SK-N-DZ (cell line): ENCODE data around the gene CASD1. TPM values are rescaled to one million over a fixed set of nuclear protein-coding genes. Genes with fewer than 3 reads are reported as not detected.
A peak's percentile ranks its signal among the peaks of the same experiment; 100 is the strongest.

Experiments used
- DNase-seq: peaks from one replicate; pipeline ENCODE4 v3.0.0-alpha.2; 2015; ENCODE audit warnings: low spot score
- polyA plus RNA-seq, 2 experiments: library from polyadenylated mRNA; depleted of rRNA; stranded (reverse); fragments of >200 nt; gene quantifications; 2 replicates each; pipeline ENCODE4 v1.2.3, GENCODE V29; 2014

The CASD1 gene
- 34.4 and 36.0 TPM in 2 replicates for polyA plus RNA-seq (2014; cell fraction: cytosol; rRNA removed)
- polyA plus RNA-seq (2014; cell fraction: nucleus; rRNA removed): 80.4 and 100 TPM in 2 replicates

- peak; percentile 60 for DNase-seq
Observed at GRCh38 chr7:94509264-94509886, at the start of gene CASD1. Gene CASD1 (plus strand): TSS chr7:94509809. CDS start chr7:94510085, 276 bp downstream.

GRCh38 chr7:94466516-94466915 lies 43.1 kb upstream of the CASD1 start:
- no peak for DNase-seq

DNA sequence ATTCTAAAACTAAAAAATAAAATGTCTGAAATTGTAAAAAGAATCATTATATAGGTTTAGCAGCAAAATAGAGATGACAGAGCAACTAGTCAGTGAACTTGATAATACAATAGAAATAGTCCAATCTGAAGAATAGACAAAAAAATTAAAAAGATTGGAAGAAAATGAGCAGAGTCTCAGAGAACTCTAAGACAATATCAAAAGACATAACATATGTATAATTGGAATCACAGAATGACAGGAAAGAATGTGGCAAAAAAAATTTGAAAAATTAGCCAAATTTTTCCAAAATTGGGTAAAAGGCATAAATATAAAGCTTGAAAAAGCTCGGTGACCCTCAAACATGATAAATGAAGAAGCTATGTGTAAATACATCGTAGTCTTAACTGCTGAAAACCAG lies 38.0 kb upstream of the CASD1 start:
- DNase-seq: no peak

DNA sequence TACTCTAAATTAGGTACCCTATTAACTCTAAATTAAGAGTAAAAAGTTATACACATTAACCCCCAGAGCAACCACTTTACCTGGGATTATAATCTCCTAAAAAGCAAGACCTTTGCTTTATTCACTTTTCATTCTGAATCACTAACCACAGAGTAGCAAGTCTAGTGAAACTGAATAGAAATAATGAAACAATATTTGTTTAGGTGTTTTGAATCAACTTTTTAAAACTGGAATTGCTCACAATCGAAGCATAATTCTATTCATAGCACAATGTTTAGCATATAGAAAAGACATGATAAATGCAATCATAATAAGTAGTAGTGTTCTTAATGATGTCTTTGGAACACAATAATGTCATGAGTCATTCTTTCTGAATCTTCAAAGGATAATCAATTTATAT lies 37.0 kb upstream of the CASD1 start:
- DNase-seq: no peak

DNA sequence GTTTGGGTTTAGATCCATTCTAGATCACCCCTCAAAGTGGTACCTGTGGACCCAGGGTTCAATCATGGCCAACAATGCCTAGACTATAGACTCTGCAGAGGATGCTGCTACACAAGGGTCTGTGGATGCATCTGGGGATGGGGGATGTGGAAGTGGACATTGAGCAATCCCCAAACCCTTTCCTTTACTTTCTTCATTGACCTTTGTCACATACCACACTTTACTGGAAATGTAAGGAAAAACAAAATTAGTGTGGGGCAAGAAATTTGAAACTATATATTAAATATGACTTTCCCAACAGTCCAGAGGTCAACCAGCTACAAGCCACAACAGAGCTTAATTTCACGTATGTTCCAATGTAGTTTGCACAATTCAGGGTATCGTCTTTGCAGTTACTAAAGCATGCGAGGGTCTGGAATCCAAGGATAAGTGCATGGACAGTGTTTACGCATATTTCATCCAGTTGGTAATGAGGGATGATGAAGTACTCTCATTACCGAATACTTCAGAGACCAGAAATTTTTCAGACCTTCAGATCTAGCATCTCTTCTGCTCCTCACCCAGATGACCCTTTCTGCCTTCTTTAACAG lies 33.3 kb upstream of the CASD1 start:
- no peak for DNase-seq

DNA sequence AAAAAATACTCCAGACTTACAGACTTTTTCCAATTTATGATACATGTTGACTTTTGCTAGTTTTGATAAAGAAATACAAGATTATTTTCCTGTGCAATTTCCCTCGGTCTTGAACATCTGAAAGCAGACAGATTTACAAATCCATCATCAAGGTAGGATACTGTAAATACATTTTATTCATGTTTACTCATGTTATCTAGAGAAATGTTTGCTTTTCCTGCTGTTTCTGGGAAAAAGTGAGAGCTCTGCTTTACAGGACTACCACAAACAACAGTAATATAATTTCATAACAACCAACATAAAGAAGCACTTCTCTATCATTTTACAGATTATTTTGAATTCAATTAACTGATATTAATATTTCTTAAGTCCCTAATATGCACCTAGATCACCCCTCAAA lies 31.7 kb upstream of the CASD1 start:
- no peak for DNase-seq

DNA sequence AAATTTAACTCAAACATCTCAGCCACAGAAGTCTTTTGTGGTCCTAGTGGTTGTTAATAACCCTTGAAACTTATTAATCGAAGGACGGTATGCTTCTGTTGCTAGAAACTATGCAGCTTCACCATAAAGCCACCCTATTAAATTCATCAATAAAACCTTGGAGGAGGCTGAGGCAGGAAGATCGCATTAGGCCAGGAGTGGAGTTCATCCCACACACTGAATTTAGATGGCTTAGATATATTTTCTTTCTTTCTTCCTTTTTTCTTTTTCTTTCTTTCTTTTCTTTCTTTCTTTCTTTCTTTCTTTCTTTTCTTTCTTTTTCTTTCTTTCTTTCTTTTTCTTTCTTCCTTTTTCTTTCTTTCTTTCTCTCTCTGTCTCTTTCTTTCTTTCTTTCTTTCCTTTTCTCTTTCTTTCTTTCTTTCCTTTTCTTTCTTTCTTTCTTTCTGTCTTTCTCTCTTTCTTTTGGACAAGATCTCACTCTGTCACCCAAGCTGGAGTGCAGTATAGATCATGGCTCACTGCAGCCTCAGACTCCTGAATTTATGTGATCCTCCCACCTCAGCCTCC lies 30.9 kb upstream of the CASD1 start:
- no peak for DNase-seq

GRCh38 chr7:94481279-94481678 lies 28.3 kb upstream of the CASD1 start:
- no peak for DNase-seq

GRCh38 chr7:94482796-94483195 lies 26.8 kb upstream of the CASD1 start:
- DNase-seq: no peak

DNA sequence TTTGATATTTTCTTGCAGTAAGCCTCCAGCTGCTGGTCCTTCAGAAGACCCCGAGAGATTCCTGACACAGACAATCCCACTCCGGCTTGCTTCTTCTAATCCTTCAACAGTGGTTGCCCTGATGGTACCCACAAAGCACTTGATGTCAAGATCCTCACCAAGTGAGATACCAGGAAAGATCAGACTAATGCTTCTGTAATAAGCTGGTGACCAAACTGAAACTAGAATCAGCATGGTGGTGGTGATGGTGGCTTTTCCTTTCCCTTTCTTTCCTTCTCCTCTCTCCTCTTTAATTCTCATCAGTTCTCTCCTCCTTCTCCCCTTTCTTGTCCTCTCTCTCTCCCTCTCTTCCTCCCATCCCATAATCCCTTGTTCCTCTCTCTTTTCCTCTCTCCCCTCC lies 25.8 kb upstream of the CASD1 start:
- no peak for DNase-seq

DNA sequence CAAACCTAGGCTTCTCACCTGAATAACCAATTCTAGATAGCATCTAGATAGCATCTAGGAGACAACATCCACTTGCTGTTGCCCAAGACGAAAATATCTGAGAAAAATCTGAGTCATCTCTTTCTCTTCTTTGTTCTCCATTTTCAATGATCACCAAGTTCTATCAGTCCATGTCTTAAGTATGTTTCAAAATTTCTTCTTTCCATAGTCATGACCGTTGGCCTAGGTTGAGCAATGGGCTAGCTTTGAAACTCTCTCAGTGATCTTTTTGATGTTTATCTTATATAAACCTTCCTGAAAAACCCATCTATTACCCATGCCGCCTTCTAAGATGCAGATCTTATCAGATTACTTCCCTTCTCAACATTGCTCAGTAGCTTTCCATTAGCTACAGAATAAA lies 23.4 kb upstream of the CASD1 start:
- no peak for DNase-seq

- no peak for DNase-seq
Observed at GRCh38 chr7:94491410-94491809, 18.2 kb upstream of the CASD1 start.

DNA sequence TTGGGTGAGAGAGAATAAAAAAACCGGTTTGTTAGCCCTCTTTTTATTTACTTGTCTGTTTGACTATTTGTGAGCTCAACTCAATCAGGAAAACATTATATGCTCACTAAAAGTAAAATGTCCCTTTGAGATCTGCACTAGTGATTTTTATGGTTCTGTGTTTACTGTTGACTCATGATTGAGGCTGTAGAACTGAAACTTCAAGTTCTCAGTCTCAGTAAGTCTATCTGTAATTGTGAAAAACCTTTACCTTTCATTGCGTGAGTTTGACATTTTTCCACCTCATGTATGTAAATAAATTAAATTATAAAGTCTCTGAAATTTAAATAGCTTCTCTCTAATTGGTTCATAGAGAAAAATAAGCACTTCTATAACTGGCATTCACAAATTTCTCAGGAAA lies 17.0 kb upstream of the CASD1 start:
- no peak for DNase-seq

GRCh38 chr7:94497874-94498670 lies 11.5 kb upstream of the CASD1 start:
- DNase-seq: no peak

- DNase-seq: no peak
Observed at GRCh38 chr7:94498918-94499317, 10.7 kb upstream of the CASD1 start.

DNA sequence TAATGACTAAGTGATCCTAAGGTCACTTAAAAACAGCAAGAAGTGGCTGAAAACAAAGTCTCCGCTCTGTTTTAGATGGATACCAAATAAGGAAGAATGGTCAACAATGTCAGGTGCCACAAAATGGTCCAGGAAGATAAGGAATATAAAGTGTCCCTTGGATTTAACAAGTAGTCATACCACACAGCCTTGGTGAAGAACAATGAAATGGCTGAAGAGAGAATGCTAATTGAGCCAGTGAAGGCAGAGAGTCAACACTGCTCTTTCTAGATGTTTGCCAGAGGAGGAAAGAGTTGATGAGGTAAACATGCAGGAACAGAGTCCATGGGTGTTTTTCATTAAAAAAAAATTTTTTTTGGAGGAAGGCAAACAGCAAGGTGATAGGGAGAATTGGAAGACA lies 2.1 kb upstream of the CASD1 start:
- no peak for DNase-seq

GRCh38 chr7:94507962-94508361 lies 1.6 kb upstream of the CASD1 start:
- no peak for DNase-seq

DNA sequence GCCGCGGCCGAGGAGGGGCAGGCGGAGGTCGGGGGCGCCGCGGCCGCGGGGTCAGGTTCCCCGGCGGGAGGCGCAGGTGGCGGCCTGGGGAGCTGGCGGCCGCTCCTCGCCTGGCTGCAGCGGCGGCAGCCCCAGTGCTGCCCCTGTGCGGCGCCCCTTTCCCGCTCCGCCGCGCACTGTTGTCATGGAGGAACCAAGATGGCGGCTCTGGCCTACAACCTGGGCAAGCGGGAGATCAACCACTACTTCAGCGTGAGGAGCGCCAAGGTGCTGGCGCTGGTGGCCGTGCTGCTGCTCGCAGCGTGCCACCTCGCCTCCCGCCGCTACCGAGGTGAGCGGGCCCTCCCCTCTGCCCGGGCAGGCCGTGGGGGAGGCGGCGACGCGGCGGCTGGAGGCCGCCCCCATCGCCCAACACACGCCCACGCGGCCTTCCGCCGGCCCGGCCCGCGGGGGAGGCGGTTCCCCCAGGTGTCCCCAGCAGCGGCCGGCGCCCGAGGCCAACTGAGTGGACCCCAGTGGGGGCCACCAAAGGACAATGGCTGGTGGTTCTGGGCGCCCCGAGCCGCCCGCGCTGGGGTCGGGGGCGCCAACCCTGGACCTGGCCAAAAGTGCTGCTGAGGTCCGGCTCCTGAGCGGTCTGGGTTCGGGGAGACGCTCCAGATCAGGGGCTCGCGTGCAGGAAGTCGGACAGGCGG lies 425 bp downstream of the CASD1 start:
- peak; percentile 74 for DNase-seq

DNA sequence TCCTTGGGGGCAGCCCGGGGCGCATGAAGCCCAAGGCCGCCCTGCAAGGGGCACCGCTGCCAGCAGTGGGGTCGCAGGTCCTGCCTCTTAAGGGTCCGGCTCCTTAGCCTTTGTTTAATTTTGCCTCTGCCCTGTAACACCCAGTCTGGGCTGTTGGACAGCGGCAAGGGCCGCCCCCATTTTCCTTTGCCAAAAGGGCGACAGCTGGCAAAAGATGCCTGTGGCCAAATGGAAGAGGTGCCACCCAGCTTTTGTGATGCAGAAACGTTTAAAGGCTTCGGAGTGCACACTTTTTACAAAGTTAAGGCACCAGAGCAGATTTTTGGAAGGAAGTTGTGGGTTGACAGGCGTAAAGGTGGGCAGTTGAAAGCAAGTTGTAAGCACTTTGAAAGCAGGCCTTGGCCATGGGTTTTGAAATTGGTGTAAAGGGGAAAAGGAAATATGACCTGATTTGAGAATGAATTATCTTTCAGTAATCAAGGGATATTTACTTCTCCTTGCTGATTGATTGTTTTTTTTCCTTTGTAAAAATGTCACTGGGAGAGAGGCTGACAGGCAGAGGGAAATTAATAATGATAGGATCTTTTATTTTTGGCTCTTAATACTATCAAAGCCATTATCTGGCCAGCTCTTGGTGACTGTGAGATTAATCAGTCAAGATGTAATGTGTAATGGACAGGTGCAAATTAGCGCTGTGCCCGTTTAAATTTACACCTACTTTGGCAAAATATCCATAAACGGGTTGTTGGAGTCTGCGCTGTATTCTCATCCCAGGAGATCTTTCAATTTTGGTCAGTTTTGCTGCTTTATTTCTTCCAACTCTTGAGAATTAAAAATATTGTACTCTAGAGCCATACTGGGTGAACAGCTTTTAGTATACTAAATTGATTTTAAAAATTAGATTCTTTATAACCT lies 1.2 kb downstream of the CASD1 start:
- DNase-seq: no peak

DNA sequence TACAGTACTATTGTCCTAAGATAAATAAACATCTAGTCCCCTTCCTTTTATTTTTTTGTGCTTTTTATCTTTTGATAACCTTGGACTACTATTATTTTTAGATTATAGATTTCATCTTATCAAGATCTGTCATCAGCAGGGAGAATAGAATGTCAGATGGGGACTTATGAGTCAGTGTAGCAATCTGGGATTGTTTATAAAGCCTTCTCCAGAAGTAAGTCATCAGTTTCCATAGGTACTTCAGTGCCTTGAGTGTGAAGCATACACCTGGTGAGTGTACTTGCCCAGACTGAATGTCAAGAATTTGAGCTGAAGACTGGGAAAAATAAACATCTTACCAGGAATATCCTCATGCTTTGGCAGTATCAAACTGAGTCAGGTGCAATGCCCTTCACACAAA lies 2.1 kb downstream of the CASD1 start:
- no peak for DNase-seq
